ENCODE measurements around the gene GAB1. TPM values are rescaled to one million over a fixed set of nuclear protein-coding genes. Genes with fewer than 3 reads are reported as not detected.

Gene GAB1
- total RNA-seq, 1 donor from 2014 or later, result 33.2 TPM

GRCh38 chr4:143443728-143444127 is 107.1 kb downstream of the GAB1 start:
- no peak for TF ChIP-seq CTCF (IDR thresholded peaks at IDR 0.05)
- no peak for DNase-seq (ENCODE audit: low spot score)
- no peaks in the 10 kb centered on the region for H3K27me3 Mint-ChIP-seq (ENCODE audit: low read depth)
- no peak overlapping the region for H3K27ac Mint-ChIP-seq (ENCODE audit: unreplicated experiment)
- H3K4me3 Mint-ChIP-seq (ENCODE audit: unreplicated experiment), result no peak overlapping the region
- peaks cover 21% of the 10 kb centered on the region for H3K4me1 Mint-ChIP-seq (ENCODE audit: low read depth)
- peaks cover 13% of the 10 kb centered on the region for H3K36me3 Mint-ChIP-seq (ENCODE audit: low read depth)
- H3K9me3 Mint-ChIP-seq (ENCODE audit: low read depth), result no peaks in the 10 kb centered on the region

- no peaks in the 10 kb centered on the region for H3K27me3 Mint-ChIP-seq (ENCODE audit: low read depth)
- H3K36me3 Mint-ChIP-seq (ENCODE audit: low read depth), result peaks cover 1% of the 10 kb centered on the region
- no peaks in the 10 kb centered on the region for H3K9me3 Mint-ChIP-seq (ENCODE audit: low read depth)
- H3K4me1 Mint-ChIP-seq (ENCODE audit: low read depth), result no peaks in the 10 kb centered on the region
- DNase-seq (ENCODE audit: low spot score), result no peak
- no peak overlapping the region for H3K4me3 Mint-ChIP-seq (ENCODE audit: unreplicated experiment)
- no peak for TF ChIP-seq CTCF (IDR thresholded peaks at IDR 0.05)
- no peak overlapping the region for H3K27ac Mint-ChIP-seq (ENCODE audit: unreplicated experiment)
Measured at GRCh38 chr4:143451186-143451585, 114.5 kb downstream of the GAB1 start.

- H3K4me3 Mint-ChIP-seq (ENCODE audit: unreplicated experiment), result no peak overlapping the region
- no peak for DNase-seq (ENCODE audit: low spot score)
- no peak overlapping the region for H3K27ac Mint-ChIP-seq (ENCODE audit: unreplicated experiment)
- H3K4me1 Mint-ChIP-seq (ENCODE audit: low read depth), result peaks cover 4% of the 10 kb centered on the region
- peaks cover 8% of the 10 kb centered on the region for H3K36me3 Mint-ChIP-seq (ENCODE audit: low read depth)
- H3K9me3 Mint-ChIP-seq (ENCODE audit: low read depth), result no peaks in the 10 kb centered on the region
- H3K27me3 Mint-ChIP-seq (ENCODE audit: low read depth), result no peaks in the 10 kb centered on the region
- no peak for TF ChIP-seq CTCF (IDR thresholded peaks at IDR 0.05)
Measured at GRCh38 chr4:143455211-143455610, 118.5 kb downstream of the GAB1 start.

- TF ChIP-seq CTCF (IDR thresholded peaks at IDR 0.05), result no peak
- Mint-ChIP-seq H3K9me3 (ENCODE audit: low read depth) (no peaks in the 10 kb centered on the region), H3K27me3 (ENCODE audit: low read depth) (no peaks in the 10 kb centered on the region), H3K4me1 (ENCODE audit: low read depth) (peaks cover 4% of the 10 kb centered on the region), H3K4me3 (ENCODE audit: unreplicated experiment) (no peak overlapping the region), H3K27ac (ENCODE audit: unreplicated experiment) (no peak overlapping the region), H3K36me3 (ENCODE audit: low read depth) (peaks cover 24% of the 10 kb centered on the region)
- no peak for DNase-seq (ENCODE audit: low spot score)
Measured at GRCh38 chr4:143458966-143459365, 122.3 kb downstream of the GAB1 start.

- Mint-ChIP-seq H3K4me3 (ENCODE audit: unreplicated experiment) (no peak overlapping the region), H3K4me1 (ENCODE audit: low read depth) (no peaks in the 10 kb centered on the region), H3K27me3 (ENCODE audit: low read depth) (no peaks in the 10 kb centered on the region), H3K36me3 (ENCODE audit: low read depth) (peaks cover 19% of the 10 kb centered on the region), H3K27ac (ENCODE audit: unreplicated experiment) (no peak overlapping the region), H3K9me3 (ENCODE audit: low read depth) (no peaks in the 10 kb centered on the region)
- no peak for TF ChIP-seq CTCF (IDR thresholded peaks at IDR 0.05)
- DNase-seq (ENCODE audit: low spot score), result no peak
Measured at GRCh38 chr4:143473334-143474126, 136.9 kb downstream of the GAB1 start.
